PFSK-1 (cell line): ENCODE data around the gene STIM2.

Experiments used
- POLR2AphosphoS5 ChIP-seq: IDR thresholded peaks from 2 replicates; pipeline ENCODE4 v1.6.1; 2012; ENCODE audit warnings: low read depth, mild to moderate bottlenecking, control low read depth, low read length, moderate library complexity
- SIN3A ChIP-seq: IDR thresholded peaks from 2 replicates; pipeline ENCODE4 v1.6.1; 2012; ENCODE audit warnings: mild to moderate bottlenecking, low read length, moderate library complexity, borderline replicate concordance; ENCODE audit not compliant: insufficient read depth
- TAF1 ChIP-seq: IDR thresholded peaks from 2 replicates; pipeline ENCODE4 v1.6.1; 2012; ENCODE audit warnings: low read length, control low read depth, borderline replicate concordance; ENCODE audit not compliant: insufficient read depth
- TF ChIP-seq, protein P1 (sequence below), 2 experiments: IDR thresholded peaks; 2 replicates each; pipeline versions ENCODE4 v1.6.1 to v1.8.0; 2011 to 2012; ENCODE audit warnings: low read depth in 2 of 2, low read length in 2 of 2, control low read depth in 1 of 2, inconsistent platforms in 1 of 2, mild to moderate bottlenecking in 1 of 2, moderate library complexity in 1 of 2; ENCODE audit not compliant: insufficient read depth in 1 of 2

GRCh38 chr4:26866203-26866602, 5.6 kb downstream of the STIM2 start:
- no peak for TF ChIP-seq POLR2AphosphoS5
- TF ChIP-seq TAF1 = no peak
- TF ChIP-seq SIN3A = no peak
- TF ChIP-seq, protein P1, sequence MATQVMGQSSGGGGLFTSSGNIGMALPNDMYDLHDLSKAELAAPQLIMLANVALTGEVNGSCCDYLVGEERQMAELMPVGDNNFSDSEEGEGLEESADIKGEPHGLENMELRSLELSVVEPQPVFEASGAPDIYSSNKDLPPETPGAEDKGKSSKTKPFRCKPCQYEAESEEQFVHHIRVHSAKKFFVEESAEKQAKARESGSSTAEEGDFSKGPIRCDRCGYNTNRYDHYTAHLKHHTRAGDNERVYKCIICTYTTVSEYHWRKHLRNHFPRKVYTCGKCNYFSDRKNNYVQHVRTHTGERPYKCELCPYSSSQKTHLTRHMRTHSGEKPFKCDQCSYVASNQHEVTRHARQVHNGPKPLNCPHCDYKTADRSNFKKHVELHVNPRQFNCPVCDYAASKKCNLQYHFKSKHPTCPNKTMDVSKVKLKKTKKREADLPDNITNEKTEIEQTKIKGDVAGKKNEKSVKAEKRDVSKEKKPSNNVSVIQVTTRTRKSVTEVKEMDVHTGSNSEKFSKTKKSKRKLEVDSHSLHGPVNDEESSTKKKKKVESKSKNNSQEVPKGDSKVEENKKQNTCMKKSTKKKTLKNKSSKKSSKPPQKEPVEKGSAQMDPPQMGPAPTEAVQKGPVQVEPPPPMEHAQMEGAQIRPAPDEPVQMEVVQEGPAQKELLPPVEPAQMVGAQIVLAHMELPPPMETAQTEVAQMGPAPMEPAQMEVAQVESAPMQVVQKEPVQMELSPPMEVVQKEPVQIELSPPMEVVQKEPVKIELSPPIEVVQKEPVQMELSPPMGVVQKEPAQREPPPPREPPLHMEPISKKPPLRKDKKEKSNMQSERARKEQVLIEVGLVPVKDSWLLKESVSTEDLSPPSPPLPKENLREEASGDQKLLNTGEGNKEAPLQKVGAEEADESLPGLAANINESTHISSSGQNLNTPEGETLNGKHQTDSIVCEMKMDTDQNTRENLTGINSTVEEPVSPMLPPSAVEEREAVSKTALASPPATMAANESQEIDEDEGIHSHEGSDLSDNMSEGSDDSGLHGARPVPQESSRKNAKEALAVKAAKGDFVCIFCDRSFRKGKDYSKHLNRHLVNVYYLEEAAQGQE (IDR thresholded peaks at IDR 0.05; ENCODE audit: insufficient read depth in 1 of 2, low read depth in 2 of 2, low read length in 2 of 2) = no peak
